NCI-H2196 treated with DMSO at 0.1 percent for 48 hours (cell line): ENCODE results near the gene MPZL1.
A peak's percentile ranks its signal among the peaks of the same experiment; 100 is the strongest.

ENCODE experiments used
- DNase-seq: peaks from one replicate; lab custom pipeline; 2025; ENCODE audit not compliant: unreplicated experiment; lab: John Stamatoyannopoulos, UW

Gene MPZL1

DNA sequence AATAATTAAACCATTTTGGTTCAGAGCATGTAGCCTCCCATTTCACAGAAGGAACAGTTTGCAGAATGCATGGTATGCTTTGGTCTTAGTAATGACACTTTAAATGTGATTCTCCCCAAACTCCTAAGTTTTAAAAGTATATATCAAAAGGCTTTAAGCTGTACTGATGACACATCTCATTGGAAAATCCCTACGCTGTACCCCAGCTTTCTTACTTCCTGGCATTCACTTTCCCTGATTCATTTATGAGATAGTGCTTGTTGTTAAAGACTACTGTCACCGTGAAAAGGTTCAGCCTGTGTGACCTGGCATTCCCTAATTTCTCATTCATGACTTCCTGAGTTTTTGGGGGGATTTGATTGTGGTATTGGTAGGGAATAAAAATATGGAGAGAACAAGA lies 53.4 kb downstream of the MPZL1 start:
- DNase-seq: no peak

DNA sequence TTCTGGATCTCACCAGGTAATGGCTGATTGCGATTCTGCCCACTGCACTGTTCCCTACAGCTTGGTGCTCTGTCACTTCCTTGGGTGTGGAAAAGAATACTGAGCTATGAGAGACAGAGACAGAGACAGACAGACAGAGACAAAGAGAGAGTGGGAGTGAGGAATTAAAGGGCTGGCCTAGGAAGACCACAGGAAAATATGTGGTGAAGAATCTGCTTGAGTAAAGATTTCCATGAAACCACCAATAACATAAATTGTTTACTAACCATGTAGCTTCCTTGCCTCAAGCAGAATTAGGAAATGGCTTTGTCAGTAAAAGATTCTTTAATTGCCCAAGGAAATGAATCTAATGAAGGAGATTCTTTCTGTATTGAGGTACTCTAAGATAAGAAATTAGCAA lies 54.4 kb downstream of the MPZL1 start:
- DNase-seq: no peak

DNA sequence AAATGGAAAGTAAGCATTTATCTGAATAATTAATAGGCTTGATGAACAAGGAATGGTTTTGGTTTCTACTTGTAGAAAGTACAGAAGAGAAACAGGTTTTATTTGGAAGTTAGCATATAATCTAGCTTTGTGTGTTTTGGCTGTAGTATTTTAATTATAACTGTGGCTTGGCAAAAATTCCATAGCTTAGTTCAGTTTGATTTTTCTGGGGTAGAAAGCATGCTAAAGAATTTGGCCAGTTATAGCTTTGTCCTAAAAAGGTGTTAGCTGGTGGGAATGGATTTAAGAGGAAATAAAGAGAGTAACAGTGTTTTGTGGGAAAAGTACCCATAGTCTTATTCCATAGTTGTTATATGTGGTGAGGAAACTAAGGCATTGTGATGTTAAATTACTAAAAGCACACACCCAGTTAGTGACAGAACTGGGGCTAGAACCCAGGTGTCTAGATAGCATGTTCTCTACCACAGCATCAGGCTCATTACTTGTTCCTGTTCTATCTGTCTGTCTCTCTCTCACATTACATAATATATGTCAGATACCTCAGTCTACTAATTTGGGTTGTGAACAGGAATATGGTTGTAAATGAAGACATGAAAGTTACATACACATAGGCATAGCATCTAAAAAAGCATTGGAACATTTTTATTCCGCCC lies 55.0 kb downstream of the MPZL1 start:
- no peak for DNase-seq

DNA sequence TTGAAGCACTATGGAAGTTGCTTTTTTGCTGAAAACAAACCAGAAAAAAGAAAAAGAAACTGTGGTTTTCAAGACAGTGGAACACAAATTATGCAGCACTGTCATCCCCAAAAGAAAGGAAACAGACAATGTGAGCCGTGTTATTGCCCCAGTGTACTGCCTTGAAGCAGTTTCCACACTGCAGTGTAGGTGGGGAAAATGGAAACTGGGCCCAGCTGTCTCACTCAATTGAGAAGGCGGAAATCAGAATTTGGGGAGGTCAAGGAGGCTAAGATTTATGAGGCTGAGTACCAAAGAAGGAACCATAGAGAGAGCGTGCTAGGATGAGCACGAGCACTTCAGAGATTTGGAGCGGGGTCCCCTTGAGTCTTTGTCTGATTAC lies 55.5 kb downstream of the MPZL1 start:
- no peak for DNase-seq

DNA sequence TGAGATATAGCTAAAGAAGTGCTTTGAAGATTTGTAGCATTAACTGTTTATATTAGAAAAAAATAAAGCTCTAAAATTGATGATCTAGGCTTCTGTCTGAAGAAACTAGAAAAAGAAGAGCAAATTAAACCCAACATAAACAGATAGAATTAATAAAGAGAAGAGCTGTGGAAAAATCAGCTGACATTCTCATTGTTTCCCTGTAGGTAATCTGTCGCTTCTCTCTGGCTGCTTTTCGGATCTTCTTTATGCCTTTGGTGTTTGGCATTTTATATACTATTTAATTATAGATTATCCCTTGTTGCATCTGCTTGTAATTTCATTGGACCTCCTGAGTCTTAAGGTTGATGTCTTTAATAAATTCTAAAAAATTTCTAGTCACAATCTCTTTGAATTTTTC lies 59.8 kb downstream of the MPZL1 start:
- DNase-seq: no peak

DNA sequence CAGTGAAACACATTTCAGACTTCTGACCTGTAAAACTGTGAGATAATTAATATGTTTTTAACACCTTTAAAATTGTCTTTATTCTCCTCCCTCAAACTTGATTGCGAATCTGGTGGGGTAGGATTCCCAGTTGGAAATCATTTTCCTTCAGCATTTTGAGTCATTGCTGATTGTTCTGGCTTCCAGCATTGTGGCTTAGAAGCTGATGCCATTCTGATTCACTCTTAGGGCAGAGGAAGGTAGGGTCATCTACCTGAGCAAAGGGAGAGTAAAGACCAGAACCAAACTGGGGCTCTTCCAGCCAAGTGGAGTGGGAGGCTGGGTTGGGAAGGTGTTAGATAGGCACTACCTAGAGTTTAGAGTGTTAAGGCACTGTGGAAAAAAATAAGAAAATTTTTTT lies 61.2 kb downstream of the MPZL1 start:
- DNase-seq: no peak

DNA sequence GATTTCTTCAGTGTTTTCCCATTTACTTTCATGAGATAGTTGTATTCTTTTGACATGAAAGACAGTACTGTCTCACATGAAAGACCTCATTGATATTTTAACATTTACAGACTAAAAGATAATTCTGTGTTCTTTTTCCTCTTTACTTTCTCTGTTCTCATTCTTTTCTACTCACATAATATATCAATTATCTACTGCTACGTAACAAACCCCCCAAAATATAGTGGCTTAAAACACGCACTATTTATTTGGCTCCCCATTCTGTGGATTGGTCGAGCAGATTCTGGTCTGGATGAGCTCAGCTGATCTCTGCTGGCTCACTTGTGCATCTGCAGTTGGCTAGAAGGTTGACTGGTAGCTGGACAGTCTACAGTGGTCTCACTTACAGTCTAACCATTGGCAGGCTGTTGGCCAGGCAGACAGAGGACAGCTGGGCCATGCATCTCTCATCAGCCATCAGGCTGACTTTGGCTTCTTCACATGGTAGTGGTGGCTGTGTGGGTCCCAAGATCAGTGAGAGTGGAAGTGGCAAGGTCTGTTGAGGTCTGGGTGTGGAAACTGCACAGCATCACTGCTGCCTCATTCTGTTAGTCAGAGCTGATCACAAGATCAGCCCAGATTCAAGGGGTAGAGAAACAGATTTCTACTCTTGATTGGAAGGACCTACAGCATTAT lies 63.2 kb downstream of the MPZL1 start:
- DNase-seq: no peak

DNA sequence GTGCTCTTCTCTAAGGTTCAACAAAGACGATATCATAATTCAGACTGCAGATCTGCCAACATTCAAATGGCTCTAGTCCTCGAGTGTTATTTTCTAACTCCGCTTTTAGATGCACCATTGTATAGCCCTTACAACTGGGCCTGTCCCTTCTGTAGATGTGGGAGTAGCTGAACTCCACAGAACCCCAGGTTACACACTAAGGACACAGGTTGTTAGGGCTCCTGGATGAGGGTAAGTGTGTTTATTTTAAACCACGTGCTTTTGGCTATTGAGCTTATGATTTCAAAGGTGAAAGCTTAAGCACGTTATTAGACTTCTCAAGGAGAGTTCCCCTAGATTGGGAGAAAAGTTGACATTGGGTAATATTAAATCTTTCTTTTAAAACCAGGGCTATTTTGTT lies 64.7 kb downstream of the MPZL1 start:
- no peak for DNase-seq

DNA sequence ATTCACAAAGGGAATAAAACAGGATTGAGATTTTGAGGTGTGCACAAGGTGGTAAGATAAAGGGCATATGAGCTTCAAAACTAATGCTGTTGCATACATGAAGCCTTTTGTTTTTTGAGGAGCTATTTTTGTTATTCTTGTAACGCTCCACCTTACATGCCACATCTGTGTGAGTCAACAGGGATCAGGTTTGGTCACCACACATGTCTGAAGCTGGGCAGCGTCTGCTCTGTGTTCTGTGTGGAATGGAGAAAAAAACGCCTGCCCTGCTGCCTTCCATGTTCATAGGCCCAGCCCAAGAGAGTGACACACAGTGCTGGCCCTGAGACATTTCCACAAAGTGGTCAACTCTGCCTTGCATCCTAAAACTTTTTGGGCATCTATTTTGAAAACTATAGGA lies 67.7 kb downstream of the MPZL1 start:
- no peak for DNase-seq

DNA sequence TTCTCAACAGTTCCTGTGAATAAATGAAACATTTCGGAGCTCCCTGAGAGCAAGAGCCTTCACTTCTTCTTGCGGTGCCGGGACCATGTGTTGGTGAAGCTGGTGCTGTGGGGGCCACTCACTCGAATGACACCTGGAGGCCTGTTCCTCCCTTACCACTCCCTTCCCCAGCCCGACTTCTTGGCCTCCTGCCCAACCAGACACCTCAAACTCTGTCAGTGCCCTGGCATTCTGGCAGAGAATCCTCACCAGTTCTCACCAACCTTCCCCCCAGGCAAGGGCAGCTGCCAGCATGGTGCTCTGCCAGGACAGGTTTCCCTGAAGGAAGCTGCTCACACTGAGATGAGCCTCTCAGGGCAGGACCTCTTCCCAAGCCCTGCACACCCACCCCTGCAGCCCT lies 68.3 kb downstream of the MPZL1 start:
- DNase-seq: no peak

DNA sequence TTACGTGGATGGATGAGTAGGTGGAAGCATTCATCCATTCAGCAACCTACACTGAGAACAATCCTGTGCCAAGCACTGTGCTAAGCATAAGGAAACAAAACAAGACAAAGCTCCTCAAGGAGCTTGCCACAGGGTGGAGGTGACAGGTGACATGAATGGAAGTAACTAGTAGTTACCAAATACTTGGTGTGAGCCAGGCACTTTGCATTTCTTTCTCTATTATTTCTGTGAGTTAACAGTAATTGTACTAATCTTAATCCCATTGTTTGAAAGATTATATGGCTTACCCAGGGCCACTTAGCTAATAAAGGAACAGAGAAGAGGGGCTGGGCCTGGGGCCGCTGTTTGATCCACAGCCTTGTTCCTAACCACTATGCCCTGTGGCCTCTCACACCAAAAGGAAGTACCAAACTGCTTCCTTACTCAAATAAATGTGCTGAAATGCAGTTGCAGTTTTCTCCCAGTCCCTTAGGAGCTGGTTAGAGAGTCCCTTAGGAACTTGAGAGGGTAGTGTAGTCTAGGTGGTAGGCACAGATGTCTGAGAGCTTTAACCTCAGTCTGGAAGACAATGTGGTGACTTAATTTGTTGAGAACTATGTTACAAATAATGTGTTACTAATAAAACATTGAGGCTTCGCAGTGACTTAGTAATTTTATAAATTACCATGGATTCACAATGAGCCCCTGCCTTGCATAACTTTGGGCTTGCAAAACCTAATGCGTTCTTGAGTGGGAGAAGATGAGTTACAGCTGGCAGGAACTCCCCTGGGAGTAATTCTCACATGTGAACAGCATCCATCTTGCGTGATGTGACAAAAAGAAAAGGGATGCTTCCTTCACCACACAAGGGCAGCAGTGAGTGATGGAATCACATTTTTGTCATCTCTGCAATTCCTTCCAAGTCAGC lies 69.8 kb downstream of the MPZL1 start:
- no peak for DNase-seq

DNA sequence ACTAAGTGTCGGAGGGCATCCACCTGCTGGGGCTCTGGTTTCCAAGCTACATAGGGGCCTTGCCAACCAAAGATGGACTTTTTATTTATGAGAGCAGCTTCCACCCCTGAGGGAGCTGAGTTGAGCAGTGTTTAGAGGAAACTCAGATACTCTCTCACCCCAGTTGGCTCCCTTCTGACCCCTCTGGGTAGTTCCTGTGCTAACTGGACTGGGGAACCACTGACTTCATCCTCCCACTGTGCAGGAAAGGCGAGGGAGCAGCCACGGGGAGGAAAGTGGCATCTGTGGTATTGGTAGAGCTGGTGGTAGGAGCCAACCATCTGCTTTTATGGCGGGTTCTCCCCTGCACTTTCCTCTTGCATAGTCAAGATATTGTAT lies 70.4 kb downstream of the MPZL1 start:
- DNase-seq: no peak

DNA sequence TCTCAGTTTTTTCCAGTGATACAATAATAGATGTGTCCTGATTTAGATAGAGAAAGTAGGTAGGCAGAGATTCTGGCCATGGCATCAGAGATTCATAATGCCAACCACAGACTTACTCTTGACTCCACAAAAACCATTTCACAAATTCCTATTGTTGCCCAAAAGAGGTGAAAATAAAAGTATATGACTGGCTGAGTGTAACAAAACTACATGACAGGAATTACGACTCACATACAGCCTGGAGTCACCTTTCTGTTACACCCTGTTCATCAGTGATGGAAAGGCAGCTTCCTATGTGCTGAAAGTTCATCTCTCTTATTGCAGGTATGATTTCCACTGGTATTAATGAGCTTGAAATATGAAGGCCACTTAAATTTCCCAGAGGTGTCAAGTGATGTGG lies 72.3 kb downstream of the MPZL1 start:
- DNase-seq: no peak

DNA sequence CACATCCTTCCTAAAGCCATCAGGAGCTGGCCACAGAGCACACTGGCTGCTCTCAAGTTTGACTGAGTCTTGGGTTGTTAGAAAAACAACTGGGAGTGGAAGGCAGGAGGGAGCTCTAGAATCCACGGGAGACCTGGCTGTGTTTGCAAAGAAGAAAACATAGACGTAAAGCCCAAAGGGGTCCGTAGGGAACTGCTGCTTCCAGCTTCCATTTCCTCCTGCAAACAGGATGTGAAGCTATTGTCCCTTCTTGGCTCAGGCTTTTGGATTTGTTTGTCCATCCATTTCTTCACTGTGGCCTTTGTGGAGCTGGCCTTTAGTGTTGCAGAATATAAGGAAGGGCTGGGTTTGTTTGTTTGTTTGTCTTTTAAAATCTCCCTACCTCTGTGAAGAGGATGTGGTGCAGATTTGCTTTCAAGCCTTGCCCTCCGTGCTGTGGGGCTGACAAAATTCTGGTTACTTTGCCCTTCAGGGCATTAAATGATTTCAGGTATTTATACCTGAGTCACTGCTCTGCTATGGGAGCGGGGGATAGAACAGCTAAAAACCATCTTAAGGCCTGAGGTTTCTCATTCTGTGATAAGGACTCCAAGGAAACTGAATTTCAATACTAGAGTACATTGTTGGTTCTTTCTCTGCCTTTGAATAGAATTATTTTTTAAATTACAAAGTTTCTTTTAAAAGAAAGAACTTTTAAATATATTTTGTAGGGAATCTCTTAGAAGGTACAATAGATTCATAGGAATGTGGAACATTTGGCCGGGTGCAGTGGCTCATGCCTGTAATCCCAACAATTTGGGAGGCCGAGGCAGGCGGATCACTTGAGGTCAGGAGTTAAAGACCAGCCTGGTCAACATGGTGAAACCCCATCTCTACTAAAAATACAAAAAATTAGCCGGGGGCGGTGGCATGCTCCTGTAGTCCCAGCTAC lies 74.3 kb downstream of the MPZL1 start:
- no peak for DNase-seq

DNA sequence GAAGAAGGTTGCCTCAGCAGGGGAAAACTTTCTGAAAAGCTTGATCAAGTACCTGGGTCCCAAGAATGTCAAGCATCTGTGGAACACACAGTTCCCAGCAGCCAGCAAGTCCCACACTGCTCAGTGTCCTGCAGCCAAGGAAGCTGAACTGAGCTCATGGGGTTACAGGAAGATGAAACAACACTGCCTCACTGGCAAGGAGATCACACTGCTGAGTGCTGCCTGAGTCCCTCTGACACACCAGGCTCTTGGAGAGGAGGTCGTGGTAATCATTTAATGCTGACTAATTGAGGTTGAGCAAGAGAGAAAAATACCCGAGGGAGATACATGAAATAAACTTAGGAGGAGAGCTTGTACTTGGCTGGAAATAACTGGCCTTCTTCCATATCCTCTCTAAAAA lies 75.2 kb downstream of the MPZL1 start:
- no peak for DNase-seq

DNA sequence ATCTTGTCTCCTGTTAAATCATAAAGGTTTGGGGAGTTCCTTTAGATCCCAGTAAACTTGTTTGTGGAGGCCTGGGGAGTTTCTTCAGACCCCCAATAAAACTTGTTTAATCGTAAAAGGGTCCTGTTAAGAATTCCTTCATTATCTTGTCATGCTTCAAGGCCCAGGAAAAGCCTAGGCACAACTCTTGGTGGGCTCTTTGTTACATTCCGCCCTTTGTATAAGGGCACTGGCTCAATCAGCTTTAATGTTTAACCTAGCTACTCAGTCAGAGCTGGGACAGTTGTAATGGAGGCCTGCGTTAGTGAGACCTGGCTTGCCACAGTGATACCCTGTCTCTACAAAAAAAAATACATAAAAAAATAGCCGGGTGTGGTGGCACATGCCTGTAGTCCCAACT lies 77.2 kb downstream of the MPZL1 start:
- no peak for DNase-seq

DNA sequence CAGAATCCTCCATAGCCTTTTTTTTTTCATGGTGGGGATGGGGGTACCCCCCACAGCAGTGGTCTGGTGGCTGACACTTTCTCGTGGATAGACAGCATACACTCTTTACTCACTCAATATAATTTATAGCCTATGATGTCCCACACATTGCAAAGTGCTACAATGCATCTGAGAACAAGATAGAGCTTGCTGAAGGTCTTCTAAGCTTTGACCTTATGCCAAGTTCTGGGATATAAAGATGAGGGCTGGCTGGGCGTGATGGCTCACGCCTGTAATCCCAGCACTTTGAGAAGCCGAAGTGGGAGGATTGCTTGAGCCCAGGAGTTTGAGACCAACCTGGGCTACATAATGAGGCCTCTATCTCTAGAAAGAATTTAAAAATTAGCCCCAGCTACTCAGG lies 78.0 kb downstream of the MPZL1 start:
- DNase-seq: no peak

DNA sequence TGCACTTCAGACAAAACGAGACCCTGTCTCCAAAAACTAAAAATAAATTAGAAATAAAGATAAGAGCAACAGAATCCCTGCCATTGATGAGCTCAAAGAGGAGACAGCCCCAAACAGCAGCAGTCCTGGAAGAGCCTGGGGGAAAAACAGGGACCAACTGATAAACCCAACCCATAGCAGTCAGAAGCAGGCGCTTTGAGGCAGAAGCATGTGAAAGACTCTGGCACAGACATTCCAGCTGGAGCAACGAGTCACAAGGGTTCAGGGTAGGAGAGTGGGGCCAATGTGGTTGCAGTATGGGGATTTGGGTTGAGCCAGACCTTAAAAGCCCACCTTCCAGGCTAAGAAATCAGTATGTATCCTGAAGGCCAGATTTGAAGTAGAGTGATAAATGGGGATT lies 78.5 kb downstream of the MPZL1 start:
- no peak for DNase-seq

DNA sequence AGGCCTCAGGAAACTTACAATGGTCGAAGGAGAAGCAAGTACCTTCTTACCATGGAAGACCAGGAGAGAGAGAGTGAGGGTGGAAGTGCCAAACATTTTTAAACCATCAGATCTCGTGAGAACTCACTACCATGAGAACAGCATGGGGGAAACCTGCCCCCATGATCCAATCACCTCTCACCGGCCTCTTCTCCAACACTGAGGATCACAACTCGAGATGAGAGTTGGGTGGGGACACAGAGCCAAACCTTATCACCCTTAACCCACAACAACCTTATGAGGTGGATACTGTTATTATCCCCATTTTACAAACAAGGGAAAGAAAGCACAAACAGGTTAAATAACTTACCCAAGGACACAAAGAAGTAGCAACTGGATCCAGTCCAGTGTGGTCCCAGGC lies 80.5 kb downstream of the MPZL1 start:
- DNase-seq: no peak

DNA sequence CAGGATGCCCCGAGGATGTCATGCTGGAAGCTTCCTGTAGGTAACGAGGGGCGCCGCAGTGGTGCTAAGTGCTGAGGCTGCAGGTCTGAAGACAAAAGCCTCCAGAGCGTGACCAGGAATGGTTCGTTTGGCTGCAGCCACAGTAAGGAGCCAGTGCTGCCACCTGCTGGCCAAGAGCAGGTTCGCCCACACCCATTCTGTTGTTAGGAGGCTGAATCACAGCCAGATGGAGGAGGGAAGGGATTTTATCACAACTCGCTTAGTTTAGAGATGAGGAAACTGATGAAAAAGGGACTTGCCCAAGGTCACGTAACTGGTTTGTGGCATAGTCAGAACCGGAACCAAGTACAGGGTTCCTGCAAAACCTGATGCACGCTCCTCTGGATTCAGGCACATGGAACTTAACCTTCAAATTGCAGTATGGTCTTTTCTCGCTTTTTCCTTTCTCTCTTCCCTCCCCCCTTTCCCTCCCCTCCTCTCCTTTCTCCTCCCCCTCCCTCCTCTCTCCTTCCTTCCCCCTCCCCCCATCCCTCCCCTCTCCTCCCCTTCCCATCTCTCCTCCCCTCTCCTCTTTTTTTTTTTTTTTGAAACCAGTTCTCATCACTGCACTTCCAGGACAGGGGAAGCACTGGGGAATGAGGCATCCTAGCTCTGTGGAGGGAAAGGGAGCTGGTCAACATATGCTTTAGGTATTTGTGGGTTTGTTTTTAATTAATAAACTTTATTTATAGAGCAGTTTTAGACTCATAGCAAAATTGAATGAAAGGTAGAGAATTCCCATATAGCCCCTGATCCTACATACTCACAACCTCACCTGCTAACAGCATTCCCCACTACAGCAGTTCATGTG lies 81.8 kb downstream of the MPZL1 start:
- DNase-seq: peak; percentile 86
